SK-N-SH (cell line): Measurements from ENCODE around the gene ARL5C.

Experiments used
- EP300 ChIP-seq, 2 experiments: IDR thresholded peaks; 2 replicates each; pipeline versions ENCODE4 v1.4.0 to v1.6.1; 2012; ENCODE audit warnings: borderline replicate concordance in 1 of 2, low read depth in 1 of 2, low read length in 1 of 2
- MXI1 ChIP-seq: IDR thresholded peaks from 2 replicates; pipeline ENCODE4 v1.6.1; 2012; ENCODE audit warnings: mild to moderate bottlenecking, low read depth, low read length, improper control_type of control experiment
- NRF1 ChIP-seq: IDR thresholded peaks from 2 replicates; pipeline ENCODE4 v1.6.1; 2012; ENCODE audit warnings: low read depth, mild to moderate bottlenecking, low read length
- POLR2AphosphoS5 ChIP-seq: IDR thresholded peaks from 2 replicates; pipeline ENCODE4 v1.6.1; 2012; ENCODE audit warnings: low read depth, low read length
- RAD21 ChIP-seq: IDR thresholded peaks from 2 replicates; pipeline ENCODE4 v1.6.1; 2012; ENCODE audit warnings: mild to moderate bottlenecking, low read length
- SIN3A ChIP-seq: IDR thresholded peaks from 2 replicates; pipeline ENCODE4 v1.6.1; 2012; ENCODE audit warnings: low read depth, mild to moderate bottlenecking, low read length, moderate library complexity, borderline replicate concordance
- SMC3 ChIP-seq: IDR thresholded peaks from 2 replicates; pipeline ENCODE4 v1.6.1; 2012; ENCODE audit warnings: low read depth, low read length, improper control_type of control experiment
- TF ChIP-seq, protein P1 (sequence below): fragments of 200-600 bp; sonication (generic); IDR thresholded peaks from 2 replicates; pipeline ENCODE4 v1.6.1; 2017; ENCODE audit warnings: antibody characterized with exemption, mild to moderate bottlenecking, moderate library complexity
- TF ChIP-seq, protein P2 (sequence below): fragments of 150-350 bp; IDR thresholded peaks from 2 replicates; pipeline ENCODE4 v1.6.1; 2017; ENCODE audit warnings: antibody characterized with exemption, low read length, low read depth, borderline replicate concordance

DNA sequence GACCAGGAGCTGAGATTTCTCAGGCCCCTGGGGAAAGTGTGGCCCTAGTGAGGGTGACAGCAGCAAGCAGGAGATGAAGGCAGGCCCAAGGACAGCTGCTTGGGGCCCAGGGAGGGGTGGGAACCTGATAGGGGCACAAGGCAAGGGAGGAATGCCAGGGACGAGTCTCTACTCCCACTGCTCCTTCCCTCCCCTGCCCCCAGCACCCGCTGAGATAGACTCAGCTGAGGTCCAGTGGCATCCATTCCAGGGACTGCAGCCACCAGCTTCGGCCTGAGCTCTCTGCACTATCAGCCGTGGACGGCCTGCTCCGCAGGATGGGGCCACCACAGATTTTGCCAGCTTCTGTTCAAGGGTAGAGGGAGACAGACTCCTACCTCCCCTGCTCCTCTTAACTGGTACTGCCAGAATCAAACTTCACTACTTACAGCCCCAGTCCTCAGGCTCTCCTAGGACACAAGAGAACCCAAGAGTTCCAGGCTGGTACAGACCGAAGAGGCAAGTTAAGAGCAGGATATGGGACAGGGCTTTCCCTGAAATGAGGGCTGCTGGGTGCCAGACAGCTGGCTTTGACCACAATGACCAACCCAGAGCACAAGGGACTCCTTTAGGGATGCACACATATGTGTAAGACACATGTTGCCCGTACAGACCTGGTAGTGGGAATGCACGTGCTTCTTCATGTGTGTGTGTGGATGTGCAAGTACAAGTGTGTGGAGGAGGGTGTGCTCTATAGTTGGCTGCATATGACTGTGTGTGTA is 26.0 kb upstream of the ARL5C start:
- TF ChIP-seq, protein P1, sequence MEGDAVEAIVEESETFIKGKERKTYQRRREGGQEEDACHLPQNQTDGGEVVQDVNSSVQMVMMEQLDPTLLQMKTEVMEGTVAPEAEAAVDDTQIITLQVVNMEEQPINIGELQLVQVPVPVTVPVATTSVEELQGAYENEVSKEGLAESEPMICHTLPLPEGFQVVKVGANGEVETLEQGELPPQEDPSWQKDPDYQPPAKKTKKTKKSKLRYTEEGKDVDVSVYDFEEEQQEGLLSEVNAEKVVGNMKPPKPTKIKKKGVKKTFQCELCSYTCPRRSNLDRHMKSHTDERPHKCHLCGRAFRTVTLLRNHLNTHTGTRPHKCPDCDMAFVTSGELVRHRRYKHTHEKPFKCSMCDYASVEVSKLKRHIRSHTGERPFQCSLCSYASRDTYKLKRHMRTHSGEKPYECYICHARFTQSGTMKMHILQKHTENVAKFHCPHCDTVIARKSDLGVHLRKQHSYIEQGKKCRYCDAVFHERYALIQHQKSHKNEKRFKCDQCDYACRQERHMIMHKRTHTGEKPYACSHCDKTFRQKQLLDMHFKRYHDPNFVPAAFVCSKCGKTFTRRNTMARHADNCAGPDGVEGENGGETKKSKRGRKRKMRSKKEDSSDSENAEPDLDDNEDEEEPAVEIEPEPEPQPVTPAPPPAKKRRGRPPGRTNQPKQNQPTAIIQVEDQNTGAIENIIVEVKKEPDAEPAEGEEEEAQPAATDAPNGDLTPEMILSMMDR = no peak
- TF ChIP-seq, protein P2, sequence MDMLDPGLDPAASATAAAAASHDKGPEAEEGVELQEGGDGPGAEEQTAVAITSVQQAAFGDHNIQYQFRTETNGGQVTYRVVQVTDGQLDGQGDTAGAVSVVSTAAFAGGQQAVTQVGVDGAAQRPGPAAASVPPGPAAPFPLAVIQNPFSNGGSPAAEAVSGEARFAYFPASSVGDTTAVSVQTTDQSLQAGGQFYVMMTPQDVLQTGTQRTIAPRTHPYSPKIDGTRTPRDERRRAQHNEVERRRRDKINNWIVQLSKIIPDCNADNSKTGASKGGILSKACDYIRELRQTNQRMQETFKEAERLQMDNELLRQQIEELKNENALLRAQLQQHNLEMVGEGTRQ = no peak
- TF ChIP-seq POLR2AphosphoS5 (no peak), MXI1 (no peak), SIN3A (no peak), NRF1 (no peak), EP300 (IDR thresholded peaks at IDR 0.05; ENCODE audit: borderline replicate concordance in 1 of 2, low read depth in 1 of 2, low read length in 1 of 2) (no peak), SMC3 (no peak), RAD21 (no peak)
